Small intestine (tissue), 7 donors: ENCODE data around the gene SDSL. TPM values are rescaled to one million over a fixed set of nuclear protein-coding genes. Genes with fewer than 3 reads are reported as not detected.

ENCODE experiments used
- DNase-seq, 2 donors: peaks; one replicate each; pipeline versions ENCODE4 v3.0.0 to v3.0.0-alpha.2; 2013
- FAIRE-seq: peaks from 2 replicates; lab custom pipeline; 2012; peaks lifted over from hg19 to GRCh38; lab: Jason Lieb, UNC
- H3K27ac ChIP-seq, 3 donors: one replicate each; pipeline ENCODE4 v1.5.1; 2013; ENCODE audit warnings: low read length in 2 of 3, mild to moderate bottlenecking in 2 of 3, control low read depth in 1 of 3, inconsistent platforms in 1 of 3, low read depth in 1 of 3, moderate library complexity in 1 of 3
- H3K27me3 ChIP-seq, 3 donors: one replicate each; pipeline ENCODE4 v1.6.1; 2013; ENCODE audit warnings: low read length in 3 of 3, inconsistent platforms in 1 of 3; ENCODE audit not compliant: control insufficient read depth in 3 of 3, insufficient read depth in 3 of 3
- H3K36me3 ChIP-seq, 3 donors: one replicate each; pipeline ENCODE4 v1.6.1; 2013; ENCODE audit warnings: low read length in 3 of 3, inconsistent platforms in 1 of 3, low read depth in 1 of 3, mild to moderate bottlenecking in 1 of 3, moderate library complexity in 1 of 3; ENCODE audit not compliant: control insufficient read depth in 3 of 3, insufficient read depth in 2 of 3
- H3K4me1 ChIP-seq, 3 donors: one replicate each; pipeline ENCODE4 v1.6.1; 2013; ENCODE audit warnings: low read length in 2 of 3, inconsistent platforms in 1 of 3, low read depth in 1 of 3, mild to moderate bottlenecking in 1 of 3, moderate library complexity in 1 of 3; ENCODE audit not compliant: control insufficient read depth in 3 of 3, insufficient read depth in 2 of 3
- H3K4me3 ChIP-seq, 3 donors: one replicate each; pipeline ENCODE4 v1.5.1; 2013; ENCODE audit warnings: low read length in 3 of 3, control low read depth in 1 of 3, inconsistent platforms in 1 of 3, low read depth in 1 of 3, mild to moderate bottlenecking in 1 of 3, moderate library complexity in 1 of 3
- H3K9me3 ChIP-seq, 2 donors: one replicate each; pipeline ENCODE4 v1.6.1; 2013; ENCODE audit warnings: low read depth in 1 of 2, low read length in 1 of 2; ENCODE audit not compliant: control insufficient read depth in 2 of 2, insufficient read depth in 1 of 2
- WGBS, 3 donors: extraction: QIAGEN DNeasy Blood & Tissue Kit; methylation state at CpG; one replicate each; pipeline ENCODE4 v1.1.7; 2013; 5-methylcytosine and 5-hydroxymethylcytosine counted together
- polyA plus RNA-seq, 4 donors: library from polyadenylated mRNA; stranded (reverse) in 3 of 4; unstranded in 1 of 4; fragments of 200-250 nt in 3 of 4; fragments of 120-200 nt in 1 of 4; gene quantifications; one replicate each; pipeline versions ENCODE4 v1.2.1 to v1.2.3, GENCODE V29; 2013
- donor health status: healthy with polysubstance abuse.
- donor health status: control.
- donor health status: control.
- donor health status: Bipolar disorder and iron deficiency.
- donor health status: healthy.

SDSL gene
- polyA plus RNA-seq, 4 donors, result 21.0 to 37.6 (median 25.1) TPM

GRCh38 chr12:113440336-113440735 lies 18.2 kb downstream of the SDSL start:
- WGBS, 3 donors, result 74 to 80% (median 78%) methylated on average over 7 of the region's 7 CpGs

GRCh38 chr12:113440947-113441782 lies 19.0 kb downstream of the SDSL start:
- H3K9me3 ChIP-seq, result no peaks in the 10 kb centered on the region
- H3K27ac ChIP-seq, result no peak overlapping the region
- DNase-seq, result no peak
- peaks cover 0 to 4% (median 2%) of the 10 kb centered on the region in 3 donors for H3K27me3 ChIP-seq
- FAIRE-seq, result no peak
- WGBS, 3 donors, result 41 to 43% (median 41%) methylated on average over 14 of the region's 14 CpGs
- no peaks in the 10 kb centered on the region for H3K4me1 ChIP-seq
- no peak overlapping the region for H3K4me3 ChIP-seq
- no peaks in the 10 kb centered on the region for H3K36me3 ChIP-seq

More at GRCh38 chr12:113440336-113440735, 18.2 kb downstream of the SDSL start:
- Histone ChIP-seq H3K4me3 (no peak overlapping the region), H3K27ac (no peak overlapping the region), H3K4me1 (no peaks in the 10 kb centered on the region), H3K9me3 (no peaks in the 10 kb centered on the region), H3K27me3 (peaks cover 0 to 4% (median 2%) of the 10 kb centered on the region in 3 donors), H3K36me3 (no peaks in the 10 kb centered on the region)
- DNase-seq (no peak), FAIRE-seq (no peak)

GRCh38 chr12:113443030-113443539 lies 20.9 kb downstream of the SDSL start:
- Histone ChIP-seq H3K4me1 (no peaks in the 10 kb centered on the region), H3K4me3 (no peak overlapping the region), H3K27ac (no peak overlapping the region), H3K27me3 (peaks cover 0 to 8% (median 4%) of the 10 kb centered on the region in 3 donors), H3K36me3 (no peaks in the 10 kb centered on the region), H3K9me3 (no peaks in the 10 kb centered on the region)
- WGBS, 3 donors, result 85 to 89% (median 88%) methylated on average over 6 of the region's 6 CpGs
- FAIRE-seq (no peak), DNase-seq (no peak)

- peaks cover 0 to 11% (median 5%) of the 10 kb centered on the region in 3 donors for H3K27me3 ChIP-seq
Observed at GRCh38 chr12:113445544-113446171, 23.5 kb downstream of the SDSL start.

GRCh38 chr12:113448873-113449272 lies 26.7 kb downstream of the SDSL start:
- Histone ChIP-seq H3K27ac (no peak overlapping the region), H3K27me3 (peaks cover 0 to 11% (median 7%) of the 10 kb centered on the region in 3 donors), H3K4me3 (no peak overlapping the region), H3K9me3 (no peaks in the 10 kb centered on the region), H3K36me3 (no peaks in the 10 kb centered on the region), H3K4me1 (no peaks in the 10 kb centered on the region)
- FAIRE-seq (no peak), DNase-seq (no peak)
- 16 to 29% (median 29%) methylated on average over 7 of the region's 7 CpGs for WGBS, 3 donors

More at GRCh38 chr12:113445544-113446171, 23.5 kb downstream of the SDSL start:
- DNase-seq, result no peak
- no peaks in the 10 kb centered on the region for H3K36me3 ChIP-seq
- H3K27ac ChIP-seq, result no peak overlapping the region
- 82 to 86% (median 85%) methylated on average over 6 of the region's 6 CpGs for WGBS, 3 donors
- FAIRE-seq, result no peak
- H3K4me1 ChIP-seq, result no peaks in the 10 kb centered on the region
- H3K4me3 ChIP-seq, result no peak overlapping the region
- H3K9me3 ChIP-seq, result no peaks in the 10 kb centered on the region

- H3K27me3 ChIP-seq, result peaks cover 0 to 11% (median 7%) of the 10 kb centered on the region in 3 donors
- FAIRE-seq (no peak), DNase-seq (no peak)
- H3K9me3 ChIP-seq, result no peaks in the 10 kb centered on the region
- no peaks in the 10 kb centered on the region for H3K36me3 ChIP-seq
- H3K4me1 ChIP-seq, result no peaks in the 10 kb centered on the region
- no peak overlapping the region for H3K4me3 ChIP-seq
- H3K27ac ChIP-seq, result no peak overlapping the region
- WGBS, 3 donors, result 74 to 89% (median 89%) methylated on average over 2 of the region's 2 CpGs
Observed at GRCh38 chr12:113449299-113449698, 27.1 kb downstream of the SDSL start.

GRCh38 chr12:113449839-113450238 lies 27.7 kb downstream of the SDSL start:
- H3K27ac ChIP-seq, result no peak overlapping the region
- H3K27me3 ChIP-seq, result peaks cover 0 to 11% (median 7%) of the 10 kb centered on the region in 3 donors
- FAIRE-seq (peak; percentile 99), DNase-seq (no peak)
- H3K9me3 ChIP-seq, result no peaks in the 10 kb centered on the region
- H3K4me3 ChIP-seq, result no peak overlapping the region
- 91 to 95% (median 94%) methylated on average over 1 of the region's 1 CpG for WGBS, 3 donors
- no peaks in the 10 kb centered on the region for H3K36me3 ChIP-seq
- no peaks in the 10 kb centered on the region for H3K4me1 ChIP-seq

- WGBS, 3 donors, result 86 to 93% (median 90%) methylated on average over 2 of the region's 2 CpGs
- Histone ChIP-seq H3K9me3 (no peaks in the 10 kb centered on the region), H3K4me3 (no peak overlapping the region), H3K27ac (no peak overlapping the region), H3K36me3 (no peaks in the 10 kb centered on the region), H3K4me1 (no peaks in the 10 kb centered on the region), H3K27me3 (peaks cover 0 to 9% (median 7%) of the 10 kb centered on the region in 3 donors)
- FAIRE-seq (no peak), DNase-seq (no peak)
Observed at GRCh38 chr12:113452458-113452857, 30.3 kb downstream of the SDSL start.
